Subcutaneous adipose tissue (tissue), 4 donors: ENCODE results near the gene SGPL1. TPM values are rescaled to one million over a fixed set of nuclear protein-coding genes. Genes with fewer than 3 reads are reported as not detected.

ENCODE experiments used
- total RNA-seq, 4 donors: library from RNA; depleted of rRNA; stranded (reverse); fragments of >200 nt; gene quantifications; one replicate each; pipeline ENCODE4 v1.1.0, GENCODE V29; 2016
- TF ChIP-seq, protein P1 (sequence below): fragments of 450-650 bp; IDR thresholded peaks from one replicate; pipeline ENCODE4 v1.5.1; 2016; ENCODE audit warnings: low read depth, mild to moderate bottlenecking, control low read depth, antibody characterized with exemption, moderate library complexity

SGPL1 gene
- total RNA-seq, 4 donors from 2014 or later: 25.9 to 52.6 (median 42.0) TPM

DNA sequence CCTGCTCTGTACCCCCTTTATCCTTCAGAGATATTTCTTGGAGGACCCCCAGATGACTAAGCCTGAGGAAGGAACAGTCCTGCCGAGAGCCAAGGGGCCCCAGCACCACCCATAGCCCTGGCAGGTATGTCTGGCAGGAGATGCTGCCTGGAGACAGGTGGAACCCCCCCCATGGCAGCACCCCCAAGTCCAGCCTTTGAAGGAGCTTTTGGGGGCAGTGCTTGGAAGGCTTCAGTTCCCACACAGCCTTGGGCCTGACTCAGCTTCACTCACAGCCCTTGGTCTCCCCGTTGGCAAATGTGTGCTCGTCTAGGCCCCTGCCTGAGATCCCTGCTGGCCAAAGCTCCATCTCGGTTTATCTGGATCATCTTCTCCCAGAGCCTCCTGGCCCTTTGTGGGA, 95.6 kb downstream of the SGPL1 start:
- TF ChIP-seq, protein P1, sequence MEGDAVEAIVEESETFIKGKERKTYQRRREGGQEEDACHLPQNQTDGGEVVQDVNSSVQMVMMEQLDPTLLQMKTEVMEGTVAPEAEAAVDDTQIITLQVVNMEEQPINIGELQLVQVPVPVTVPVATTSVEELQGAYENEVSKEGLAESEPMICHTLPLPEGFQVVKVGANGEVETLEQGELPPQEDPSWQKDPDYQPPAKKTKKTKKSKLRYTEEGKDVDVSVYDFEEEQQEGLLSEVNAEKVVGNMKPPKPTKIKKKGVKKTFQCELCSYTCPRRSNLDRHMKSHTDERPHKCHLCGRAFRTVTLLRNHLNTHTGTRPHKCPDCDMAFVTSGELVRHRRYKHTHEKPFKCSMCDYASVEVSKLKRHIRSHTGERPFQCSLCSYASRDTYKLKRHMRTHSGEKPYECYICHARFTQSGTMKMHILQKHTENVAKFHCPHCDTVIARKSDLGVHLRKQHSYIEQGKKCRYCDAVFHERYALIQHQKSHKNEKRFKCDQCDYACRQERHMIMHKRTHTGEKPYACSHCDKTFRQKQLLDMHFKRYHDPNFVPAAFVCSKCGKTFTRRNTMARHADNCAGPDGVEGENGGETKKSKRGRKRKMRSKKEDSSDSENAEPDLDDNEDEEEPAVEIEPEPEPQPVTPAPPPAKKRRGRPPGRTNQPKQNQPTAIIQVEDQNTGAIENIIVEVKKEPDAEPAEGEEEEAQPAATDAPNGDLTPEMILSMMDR: no peak

DNA sequence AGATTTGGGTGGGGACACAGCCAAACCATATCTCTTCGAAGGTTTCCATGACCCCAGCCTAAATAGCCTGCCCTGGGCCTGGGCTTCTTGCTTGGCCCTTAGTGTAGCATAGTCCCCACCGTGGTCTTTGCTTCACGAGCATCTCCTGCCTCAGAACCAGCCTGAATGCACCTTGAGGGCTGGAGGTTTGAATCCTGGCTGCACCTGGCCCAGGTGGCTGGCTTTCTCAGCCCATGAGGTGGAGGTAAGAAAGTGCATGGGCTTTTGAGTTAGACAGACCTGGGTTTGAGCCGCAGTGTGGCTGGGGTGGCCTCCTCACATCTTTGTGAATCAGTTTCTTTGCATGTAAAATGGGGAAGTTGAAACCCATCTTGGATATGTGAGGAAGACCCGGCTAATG, 96.8 kb downstream of the SGPL1 start:
- TF ChIP-seq, protein P1: no peak

DNA sequence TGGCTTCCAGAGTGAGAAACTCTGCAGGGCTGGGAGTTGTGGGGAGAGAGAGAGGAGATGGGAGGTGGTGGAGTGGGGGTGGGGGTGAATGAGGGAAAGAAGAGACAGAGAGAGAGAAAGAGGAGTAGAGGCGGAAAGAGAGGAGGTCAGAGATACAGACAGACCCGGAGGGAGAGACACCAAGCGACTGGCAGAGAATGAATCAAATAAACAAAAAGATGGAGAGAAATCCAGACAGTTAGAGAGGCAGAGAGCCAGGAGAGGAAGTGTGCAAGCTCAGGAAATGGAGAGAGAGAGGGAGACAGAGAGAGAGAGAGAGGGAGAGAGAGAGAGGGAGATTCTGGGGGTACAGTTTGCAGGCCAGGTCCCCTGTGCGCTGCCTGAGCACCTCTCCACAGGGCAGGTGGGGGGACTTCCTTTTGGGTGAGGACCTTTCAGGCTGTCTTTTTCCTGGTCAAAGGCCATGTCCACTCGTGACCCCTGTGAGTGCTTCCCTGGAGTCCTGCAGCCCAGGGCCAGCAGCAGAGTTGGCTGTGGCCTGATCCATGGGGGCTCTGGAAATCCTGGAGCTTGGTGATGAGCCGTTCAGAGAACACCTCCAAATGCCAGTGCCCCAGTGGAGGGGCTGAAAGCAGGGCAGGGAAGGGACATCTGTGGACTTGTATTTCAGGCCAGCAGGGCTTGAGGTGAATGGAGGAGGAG, 97.6 kb downstream of the SGPL1 start:
- TF ChIP-seq, protein P1: no peak

DNA sequence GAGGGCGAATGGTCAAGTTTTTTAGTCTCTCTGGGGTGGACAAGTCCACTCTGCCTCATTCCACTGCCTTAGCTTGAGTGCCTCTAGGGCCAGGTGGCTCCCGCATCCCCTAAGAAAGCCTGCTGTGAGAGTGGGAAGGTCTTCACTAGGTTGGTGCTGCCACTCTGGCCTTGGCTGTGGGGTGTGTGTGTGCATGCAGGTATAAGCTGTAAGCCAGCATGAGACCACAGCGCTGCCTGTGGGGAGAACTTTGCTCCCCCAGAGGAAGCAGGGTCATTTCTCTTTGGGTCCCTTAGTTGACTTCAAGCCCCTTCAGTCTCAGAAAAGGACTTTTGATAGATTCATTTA, 98.1 kb downstream of the SGPL1 start:
- TF ChIP-seq, protein P1: no peak

DNA sequence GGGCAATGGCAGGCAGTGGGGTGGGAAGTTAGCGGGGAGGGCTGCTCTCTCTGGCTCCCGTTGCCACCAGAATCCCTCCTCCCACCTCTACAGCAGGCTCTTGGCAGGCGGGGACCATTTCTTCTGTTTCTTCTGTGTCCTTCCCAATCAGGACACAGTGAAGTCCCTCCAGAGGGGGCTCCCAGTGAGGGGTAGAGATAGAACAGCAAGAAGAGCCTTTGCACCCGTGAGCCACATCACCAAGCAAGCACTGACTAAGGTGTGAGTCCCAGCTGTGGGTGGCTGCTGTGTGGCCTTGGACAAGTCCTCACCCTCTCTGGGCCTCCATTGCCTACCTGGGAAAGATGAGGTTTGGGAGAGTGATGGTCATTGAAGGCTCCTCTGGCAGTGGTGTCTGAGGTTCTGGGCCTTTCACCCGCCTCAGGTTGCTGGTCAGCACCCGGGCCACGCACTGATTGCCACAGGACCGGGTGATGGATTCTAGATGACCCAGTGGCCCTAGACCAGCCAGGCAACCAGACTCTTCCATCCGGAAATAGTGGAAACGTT, 98.6 kb downstream of the SGPL1 start:
- TF ChIP-seq, protein P1: no peak

DNA sequence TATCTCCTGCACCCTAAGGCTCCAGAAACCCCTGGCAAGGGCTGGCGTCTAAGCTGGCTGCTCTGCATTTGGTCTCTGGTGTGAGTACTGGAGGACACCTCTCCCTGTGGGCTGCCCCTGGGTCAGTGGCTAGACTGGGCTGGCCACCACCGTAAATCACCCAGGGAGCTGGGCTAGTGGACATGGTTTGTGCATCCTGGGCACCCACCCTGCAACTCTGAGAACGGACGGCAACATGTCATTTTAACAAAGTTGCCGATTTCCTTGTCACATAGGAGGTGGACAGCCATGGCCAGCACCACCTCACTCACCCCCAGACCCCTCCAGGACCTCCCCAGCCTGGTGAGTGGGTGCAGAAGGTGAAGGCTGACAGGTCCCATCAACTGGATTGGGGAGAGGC, 99.5 kb downstream of the SGPL1 start:
- TF ChIP-seq, protein P1: no peak

DNA sequence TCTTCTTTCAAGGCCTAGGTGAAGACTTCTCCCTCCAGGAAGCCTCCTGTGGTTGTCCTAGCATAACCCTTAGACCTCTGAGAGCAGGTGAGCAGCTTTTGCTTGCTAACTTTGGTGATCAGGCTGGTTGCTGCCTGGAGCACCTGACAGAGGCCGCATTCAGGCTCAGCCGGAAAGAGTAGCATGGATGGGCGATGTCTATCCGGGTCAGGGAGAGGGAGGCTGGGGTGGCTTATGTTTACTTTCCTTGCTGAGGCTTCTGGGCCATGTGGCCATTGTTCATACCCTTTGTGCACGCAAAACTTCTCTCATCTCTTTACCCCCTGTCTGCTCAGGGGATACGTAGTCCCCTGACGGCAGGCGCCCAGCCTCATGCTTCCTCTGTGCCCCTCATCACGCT, 100.1 kb downstream of the SGPL1 start:
- TF ChIP-seq, protein P1: no peak
